GF-D8 (cell line): ENCODE measurements around the gene GLIS2.
"Not testable (repeated sequence)": the region's sequence is repeated elsewhere in the genome, so short reads cannot be mapped to it uniquely, and the experiment has no call there.

ENCODE experiments used
- DNase-seq: peaks from one replicate; lab custom pipeline; 2025; lab: John Stamatoyannopoulos, UW

GLIS2 gene

DNA sequence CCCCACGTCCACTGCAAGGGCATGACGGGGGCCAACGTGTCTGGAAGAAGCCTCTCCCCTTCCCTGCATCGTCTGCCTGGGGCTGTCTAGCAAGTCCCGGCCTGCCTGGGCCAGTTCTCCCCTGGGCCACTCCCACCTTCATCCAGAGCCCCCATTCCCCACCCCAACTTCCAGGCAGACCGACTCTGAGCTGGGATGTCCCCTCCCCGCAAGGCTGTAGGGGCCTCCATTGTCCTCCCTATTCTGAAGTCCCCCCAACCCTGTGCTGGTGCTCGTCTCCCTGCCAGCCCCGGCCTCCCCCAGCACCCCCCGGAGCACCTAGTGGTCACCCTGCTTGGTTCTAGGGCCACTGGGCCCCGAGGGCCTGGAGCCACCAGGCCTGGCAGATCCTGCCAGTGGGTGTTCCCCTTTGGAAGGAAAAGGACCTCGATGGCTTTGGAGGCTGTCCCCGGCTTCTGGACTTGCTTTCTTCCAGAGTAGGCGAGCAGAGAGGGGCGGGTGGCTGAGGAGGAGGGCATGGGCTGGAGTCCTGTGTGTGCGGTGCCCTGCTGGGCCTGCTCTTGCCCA, 4.8 kb downstream of the GLIS2 start:
- no peak for DNase-seq

DNA sequence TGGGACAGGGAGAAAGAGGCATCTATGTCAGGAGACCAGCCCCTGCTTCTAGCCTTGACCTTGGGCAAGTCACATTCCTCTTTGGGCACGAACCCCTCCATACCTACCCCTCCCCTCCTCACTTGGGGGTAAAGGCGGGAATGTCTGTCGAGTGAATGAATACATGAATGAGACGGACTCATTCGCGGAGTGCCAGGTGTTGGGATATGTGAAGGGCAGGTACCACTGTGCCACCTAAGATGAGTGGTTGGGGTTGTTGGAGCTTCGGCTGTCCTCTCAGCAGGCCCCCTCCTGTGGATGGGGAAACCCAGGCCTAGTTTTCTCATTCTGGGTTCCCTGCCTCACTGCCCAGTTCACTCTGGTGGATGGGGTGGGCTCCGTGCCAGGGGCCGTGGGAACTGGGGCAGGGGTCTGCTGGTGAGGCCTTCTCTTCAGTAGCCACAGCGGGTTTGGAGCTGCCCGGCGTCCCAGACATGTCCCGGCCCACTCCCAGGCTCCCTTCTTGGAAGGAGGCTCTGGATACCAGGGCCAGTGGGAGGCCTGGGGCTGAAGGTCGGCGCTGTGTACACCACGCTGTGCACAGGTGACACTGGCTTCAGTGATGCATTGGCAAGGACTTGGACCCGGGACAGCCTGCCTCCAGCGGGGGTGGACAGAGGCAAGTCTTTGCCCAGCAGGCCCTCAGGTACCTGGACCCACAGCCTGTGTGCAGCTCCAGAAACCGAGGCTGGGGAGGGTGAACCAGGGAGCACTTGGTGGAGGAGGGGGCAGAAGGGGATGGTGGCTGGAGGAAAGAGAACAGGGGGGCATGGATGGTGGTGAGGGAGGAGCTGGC, 5.6 kb downstream of the GLIS2 start:
- no peak for DNase-seq

DNA sequence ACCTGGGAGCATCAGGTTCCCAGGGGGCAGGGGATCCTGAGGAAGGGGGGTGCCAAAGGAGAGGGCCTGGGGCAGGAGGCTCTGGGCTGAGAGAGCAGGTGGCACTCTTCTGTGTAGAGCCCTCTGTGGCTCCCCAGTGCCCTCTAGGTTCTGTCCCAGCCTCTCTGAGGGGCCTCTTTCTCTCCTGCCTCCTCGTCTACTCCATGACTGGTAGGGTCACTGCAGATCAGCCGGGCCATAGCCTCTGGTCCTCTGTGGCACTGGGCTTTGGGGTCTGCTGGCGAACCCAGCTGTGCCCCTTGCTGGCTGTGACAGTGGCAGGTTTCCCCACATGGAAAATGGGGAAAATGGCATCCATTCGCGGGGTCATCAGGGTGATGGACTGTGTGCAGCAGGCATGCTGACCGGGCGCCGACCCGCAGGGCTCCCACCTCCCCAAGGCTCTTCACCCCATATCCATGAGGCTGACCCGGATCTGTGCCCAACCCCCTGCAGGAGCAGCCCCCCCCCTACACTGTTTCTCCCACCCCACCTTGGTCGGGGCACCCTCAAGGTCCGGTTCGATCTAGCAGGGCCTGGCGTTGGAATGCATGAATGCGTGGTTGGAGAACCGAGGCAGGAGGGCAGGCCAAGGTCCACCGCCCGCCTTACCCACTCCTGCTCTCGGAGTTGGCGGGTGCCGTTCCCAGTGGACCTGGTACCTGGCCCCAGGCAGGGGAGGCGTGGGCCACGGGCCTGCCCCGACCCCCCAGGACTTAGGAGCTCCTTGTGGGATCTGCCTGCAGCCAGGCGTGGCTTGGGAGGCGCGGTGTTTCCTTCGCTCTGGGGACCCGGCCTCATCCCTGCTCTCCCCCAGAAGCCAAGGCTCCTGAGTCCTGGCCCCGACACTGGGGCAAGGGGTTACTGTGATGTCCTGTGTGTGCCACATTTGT, 6.5 kb downstream of the GLIS2 start:
- no peak for DNase-seq

DNA sequence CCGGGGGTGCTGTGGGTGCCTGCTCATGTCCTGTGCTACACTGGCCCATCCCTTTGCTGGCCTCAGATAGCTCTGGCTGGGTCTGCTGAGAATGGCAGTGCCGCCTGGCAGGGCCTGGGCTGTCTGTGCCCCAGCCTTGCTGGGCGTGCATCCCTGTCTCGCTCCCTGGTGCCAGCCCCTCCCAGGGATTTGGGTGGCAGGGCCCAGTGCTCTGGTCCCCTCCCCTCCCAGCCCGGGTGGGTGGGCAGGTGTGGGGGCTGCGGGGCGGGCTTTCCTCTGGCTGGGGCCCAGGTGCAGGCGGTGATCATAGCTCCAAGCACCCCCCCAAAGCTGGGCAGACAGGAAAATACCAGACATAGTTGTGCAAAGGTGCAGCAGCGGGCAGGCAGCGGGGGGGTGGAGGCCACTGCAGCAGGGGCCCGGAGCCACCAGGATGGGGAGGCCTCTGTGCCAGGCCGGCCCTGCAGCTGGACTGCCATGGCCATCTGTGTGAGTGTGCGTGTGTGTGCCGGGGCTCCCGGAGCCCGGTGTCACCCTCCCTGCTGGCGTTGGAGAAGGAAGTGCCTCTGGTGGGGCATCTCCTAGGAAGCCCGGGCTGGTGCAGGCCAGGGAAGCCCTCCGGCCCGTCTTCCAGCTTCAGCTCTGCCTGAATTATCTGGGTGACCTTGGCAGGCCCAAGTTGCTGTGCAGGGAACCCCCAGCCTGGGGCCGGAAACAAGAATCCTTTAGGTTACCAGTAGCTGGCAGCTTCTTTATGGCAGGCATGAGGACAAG, 7.4 kb downstream of the GLIS2 start:
- DNase-seq, result no peak

DNA sequence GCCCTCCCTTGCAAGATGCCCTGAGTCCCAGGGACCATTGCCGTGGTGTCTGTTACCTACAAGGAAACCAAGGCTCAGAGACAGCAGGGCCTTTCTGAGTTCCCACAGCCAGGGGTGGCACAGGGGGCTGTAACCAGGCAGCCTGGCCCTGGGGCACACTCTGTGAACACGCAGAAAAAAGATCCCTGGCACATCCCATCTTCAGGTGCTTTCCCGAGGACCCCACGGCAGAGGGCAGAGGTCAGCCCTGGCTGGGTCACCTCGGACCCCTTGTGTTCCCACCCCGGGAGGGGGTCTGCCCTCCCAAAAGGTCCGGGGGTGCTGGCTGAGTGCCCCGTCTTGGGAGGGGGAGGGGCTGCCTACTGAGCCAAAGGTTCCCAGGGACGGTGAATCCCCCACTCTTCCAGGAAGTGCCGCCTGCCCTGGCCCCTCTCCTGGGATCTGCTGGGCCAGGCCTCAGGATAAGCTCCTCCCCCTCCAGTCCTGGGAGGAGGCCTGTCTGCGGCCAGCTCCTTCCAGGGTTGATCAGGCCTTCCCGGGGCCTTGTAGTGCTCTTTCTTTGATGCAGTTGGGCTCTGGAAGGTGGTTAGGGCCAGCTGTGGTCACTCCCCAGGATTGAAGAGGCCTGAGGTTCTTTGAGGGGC, 8.1 kb downstream of the GLIS2 start:
- DNase-seq, result no peak

DNA sequence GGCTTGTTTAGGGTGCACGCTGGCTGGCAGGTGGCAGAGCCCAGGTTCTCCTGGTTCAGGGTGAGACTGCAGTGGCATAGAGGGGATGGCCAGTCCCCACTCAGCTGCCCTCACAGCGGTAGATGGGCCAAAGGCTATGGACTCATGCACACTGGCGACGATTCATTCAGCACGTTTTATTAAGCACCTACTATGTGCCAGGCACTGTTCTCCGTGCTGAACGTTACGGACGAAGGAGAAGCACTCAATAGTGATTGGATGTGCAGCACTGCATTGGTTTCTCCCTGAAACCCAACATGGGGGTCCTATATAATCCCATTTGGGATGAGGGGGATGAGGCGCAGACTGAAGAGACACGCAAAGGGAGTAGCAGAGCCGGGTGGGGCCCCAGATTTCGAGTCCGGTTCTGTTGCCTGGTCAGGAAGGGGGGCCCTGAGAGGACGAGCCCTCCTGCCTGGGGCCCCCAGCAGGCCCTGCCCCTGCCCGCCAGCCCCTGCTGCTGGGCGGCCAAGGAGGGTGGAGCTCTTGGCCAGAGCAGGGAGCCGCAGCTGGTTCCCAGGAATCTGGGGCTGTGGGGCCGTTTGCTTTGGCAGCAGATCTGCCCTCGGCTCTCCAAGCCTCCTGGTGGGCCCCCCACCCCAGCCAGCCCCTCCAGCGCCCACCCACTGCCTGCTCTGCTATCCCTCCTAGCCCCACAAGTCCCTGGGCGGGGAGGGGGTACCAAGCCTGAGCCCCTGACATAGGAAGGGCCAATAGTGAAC, 8.8 kb downstream of the GLIS2 start:
- DNase-seq, result no peak

DNA sequence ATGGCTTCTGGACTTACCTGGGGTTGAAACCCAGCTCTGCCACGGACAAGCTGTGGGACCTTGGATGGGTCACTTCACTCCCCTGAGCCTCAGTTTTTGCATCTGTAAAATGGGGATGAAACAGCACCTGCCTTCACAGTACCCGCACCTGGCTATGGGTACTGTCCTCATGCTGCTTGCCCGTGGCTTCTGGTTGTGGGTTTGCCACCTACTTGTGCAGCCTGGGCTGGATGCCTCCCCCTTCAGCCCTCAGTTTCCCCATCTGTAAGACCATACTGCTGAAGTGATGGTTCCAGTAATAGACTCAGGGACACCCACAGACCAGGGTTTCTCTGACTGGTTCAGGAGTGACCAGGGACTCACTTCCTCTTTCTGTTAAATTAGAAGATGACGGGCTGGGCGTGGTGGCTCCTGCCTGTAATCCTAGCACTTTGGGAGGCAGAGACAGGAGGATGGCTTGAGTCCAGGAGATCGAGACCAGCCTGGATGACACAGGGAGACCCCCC, 9.4 kb downstream of the GLIS2 start:
- DNase-seq, result no peak

DNA sequence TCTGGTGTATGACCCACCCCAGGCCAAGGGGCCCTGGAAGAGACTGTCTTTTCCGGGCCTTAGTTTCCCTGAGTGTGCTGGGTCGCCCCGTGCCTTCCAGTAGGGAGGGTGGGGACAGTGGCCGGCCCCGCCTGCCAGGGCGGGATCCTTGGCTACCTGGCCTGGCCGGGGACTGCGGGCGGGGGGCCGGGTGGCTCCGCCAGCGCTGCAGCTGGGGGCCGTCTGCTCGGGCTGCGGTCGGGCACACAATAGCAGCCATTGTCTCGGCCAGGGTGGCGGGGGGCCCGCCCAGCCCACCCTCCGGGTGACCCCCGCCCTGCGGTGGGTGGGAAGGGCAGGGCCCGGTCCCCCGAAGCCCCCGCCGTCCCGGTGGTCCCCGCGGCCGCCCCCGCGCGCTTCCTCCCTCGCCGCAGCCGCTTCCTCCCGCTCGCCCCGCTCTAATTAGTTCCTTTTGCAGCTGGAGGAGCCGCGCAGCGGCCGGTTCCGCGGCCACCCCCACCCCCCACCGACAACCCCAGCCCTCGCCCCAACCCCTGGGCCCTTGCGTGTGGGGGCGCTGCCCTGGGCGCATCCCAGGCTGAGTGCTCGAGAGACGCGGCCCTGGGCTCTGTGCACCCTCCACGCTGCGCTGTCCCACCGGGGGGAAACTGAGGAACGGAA, 11.6 kb downstream of the GLIS2 start:
- no peak for DNase-seq

DNA sequence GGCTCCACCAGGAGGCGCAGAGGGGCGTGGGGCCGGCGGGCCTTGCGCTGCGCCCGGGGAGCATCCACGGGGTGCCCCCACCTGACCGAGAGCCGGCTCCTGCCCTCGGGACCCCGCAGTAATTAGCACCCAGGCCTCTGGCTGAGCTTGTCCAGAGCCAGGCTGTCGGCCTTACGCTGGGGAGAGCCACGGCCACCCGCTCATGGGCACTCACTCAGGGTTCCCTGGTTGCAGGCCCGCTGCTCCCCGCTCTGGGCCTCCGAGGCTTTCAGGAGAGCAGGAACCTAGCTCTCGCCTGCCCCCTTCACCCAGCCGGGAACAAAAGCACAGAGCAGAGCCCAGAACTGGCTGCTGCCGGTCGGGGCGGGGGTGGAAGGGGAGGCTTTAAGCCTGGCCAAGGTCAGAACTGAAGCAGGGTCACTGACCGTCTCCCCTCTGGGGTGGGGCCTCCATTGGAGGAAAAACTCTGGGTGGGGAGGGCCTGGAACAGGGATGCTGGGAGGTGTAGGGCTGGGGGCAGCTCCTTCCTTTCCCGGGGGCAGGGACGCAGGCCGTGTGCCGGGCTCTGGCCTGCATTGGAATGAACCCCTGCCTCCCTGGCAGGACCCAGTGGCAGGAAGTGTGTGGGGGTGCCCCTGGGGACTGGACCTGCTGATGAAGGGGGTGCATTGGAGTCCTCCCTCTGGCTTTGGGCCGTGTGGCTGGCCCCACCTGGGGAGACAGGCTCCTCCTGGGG, 12.3 kb downstream of the GLIS2 start:
- peak; percentile 23 for DNase-seq

DNA sequence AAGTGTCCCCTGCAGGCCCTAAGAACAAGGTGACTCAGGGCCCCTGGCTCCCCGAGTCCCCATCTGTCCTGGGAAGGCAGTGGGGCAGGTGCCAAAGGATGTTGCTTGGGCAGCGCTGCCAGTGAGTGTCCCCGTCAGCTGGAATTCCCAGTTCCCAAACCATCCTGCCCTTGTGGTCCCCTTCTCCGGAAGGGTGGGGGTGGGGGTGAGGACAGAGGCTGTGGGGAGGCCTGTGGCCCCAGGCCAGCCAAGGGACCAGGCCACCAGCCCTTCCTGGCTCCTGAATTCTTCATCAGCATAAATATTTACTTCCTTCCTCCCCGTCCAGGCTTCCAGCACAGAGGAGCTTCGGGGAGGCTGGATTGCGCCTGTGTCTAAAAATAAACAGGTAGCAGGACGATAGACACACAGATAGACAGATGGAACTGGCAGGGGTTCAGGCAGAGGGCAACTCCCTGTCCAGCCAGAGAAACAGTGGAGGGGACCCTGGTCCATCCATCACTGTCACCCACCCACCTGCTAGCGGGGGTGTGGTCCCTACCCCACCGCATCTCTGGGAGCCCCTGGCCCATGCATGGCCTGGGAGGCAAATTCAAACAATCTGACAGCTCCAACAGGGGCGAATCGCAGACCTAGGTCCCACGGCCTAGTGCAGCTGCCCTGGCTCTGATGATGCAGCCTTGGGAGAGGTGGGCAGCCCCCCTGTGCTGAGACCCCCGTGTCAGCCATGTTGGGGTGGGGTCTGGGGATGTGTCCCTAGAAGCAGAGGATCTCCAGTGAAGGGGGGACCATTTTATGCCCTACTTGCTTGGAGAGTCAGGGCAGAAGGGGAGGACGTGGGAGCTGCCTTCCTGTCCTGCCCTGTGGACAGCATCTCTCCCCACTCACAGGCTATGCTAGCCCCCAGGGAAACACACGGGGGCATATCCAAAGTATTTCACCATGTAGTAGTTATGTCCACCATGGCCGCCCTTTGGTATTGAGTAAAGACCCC, 13.2 kb downstream of the GLIS2 start:
- DNase-seq, result no peak

DNA sequence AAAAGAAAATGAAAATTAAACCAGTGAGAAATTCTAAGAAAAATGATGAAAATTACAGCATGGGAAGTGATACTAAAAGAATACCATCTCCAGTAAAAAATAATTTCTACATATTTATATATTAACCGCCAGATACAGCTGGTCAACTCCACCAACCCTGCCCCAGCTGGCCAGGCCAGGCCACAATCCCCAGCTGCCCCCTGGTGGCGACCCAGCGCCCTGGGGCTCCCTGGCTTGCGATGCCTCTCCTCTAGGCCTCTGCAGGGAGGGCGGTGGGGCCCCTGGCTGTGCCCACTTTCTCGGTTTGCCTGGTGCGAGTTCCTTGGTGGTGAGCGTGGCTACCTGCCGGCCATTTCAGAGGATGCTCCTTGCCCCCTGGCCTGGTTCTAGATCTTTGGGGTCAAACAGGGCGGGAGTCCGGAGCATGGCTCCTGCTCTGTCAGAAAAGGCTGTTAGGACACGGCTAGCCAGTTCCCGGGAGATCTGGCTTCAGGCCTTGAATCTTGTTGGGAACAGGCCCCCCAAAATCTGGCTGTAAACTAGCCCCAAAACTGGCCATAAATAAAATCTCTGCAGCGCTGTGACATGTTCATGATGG, 14.5 kb downstream of the GLIS2 start:
- no peak for DNase-seq

DNA sequence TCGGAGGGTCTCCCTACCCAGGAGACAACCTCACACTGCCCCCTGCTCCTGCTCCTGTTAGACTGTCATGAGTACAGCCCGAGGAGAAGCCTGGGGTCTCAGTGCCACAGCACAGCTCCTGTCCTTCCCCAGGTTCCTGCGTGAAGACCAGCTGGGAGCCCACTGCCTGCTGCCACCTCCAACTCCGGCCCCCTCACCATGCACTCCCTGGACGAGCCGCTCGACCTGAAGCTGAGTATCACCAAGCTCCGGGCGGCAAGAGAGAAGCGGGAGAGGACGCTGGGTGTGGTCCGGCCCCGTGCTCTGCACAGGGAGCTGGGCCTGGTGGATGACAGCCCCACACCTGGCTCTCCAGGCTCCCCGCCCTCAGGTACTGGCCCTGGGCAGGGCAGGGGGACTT, 16.2 kb downstream of the GLIS2 start:
- DNase-seq, result no peak

DNA sequence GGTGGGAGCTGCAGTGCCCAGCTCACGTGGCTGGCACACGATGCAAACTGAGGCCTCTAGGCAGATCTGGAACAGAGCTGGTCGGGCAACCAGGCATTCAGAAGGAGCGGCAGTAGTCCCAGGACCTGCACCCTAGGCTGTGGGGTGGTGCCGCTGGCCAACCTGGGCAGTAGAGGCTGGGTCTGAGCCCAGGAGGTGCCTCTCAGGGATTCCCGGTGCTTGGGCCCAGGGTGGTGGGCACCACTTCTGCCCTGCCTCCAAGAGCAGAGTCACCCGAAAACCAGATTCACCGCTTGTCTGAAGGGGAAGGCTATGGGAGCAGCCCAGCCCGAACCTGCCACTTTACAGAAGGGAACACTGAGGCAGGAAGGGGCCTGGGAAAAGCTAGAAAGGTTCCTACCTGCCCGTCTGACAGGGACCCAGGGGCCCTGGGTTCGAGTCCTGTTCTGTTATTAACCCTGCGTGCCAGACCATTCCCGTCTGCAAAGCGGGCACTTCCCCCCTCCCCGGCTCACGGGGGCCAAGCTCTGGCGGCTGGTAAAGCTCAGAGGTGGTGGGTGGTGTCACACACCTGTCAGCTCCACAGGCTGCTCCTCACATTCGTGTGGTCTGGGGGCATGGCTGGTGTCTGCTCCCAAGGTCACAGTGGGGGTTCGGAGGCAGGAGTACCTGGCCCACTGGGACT, 16.9 kb downstream of the GLIS2 start:
- no peak for DNase-seq

DNA sequence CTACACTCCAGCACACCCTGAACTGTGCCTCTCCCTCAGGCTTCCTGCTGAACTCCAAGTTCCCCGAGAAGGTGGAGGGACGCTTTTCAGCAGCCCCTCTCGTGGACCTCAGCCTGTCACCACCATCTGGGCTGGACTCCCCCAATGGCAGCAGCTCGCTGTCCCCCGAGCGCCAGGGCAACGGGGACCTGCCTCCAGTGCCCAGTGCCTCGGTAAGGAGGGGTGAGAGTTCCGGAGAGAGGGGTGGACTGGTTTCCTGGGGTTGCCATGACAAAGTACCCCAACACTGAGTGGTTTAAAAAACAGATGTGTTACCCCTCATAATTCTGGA, 17.4 kb downstream of the GLIS2 start:
- no peak for DNase-seq

DNA sequence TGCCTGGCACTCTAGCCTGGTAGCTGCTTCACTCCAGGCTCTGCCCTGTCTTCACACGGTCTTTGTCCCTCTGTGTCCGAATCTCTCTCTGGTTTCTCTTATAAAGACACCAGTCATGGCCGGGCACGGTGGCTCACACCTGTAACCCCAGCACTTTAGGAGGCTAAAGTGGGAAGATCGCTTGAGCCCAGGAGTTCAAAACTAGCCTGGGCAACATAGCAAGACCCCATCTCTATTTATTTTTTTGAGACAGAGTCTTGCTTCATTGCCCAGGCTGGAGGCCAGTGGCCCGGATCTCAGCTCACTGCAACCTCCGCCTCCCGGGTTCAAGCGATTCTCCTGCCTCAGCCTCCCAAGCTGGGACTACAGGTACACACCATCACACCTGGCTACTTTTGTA, 17.8 kb downstream of the GLIS2 start:
- not testable (repeated sequence) for DNase-seq

DNA sequence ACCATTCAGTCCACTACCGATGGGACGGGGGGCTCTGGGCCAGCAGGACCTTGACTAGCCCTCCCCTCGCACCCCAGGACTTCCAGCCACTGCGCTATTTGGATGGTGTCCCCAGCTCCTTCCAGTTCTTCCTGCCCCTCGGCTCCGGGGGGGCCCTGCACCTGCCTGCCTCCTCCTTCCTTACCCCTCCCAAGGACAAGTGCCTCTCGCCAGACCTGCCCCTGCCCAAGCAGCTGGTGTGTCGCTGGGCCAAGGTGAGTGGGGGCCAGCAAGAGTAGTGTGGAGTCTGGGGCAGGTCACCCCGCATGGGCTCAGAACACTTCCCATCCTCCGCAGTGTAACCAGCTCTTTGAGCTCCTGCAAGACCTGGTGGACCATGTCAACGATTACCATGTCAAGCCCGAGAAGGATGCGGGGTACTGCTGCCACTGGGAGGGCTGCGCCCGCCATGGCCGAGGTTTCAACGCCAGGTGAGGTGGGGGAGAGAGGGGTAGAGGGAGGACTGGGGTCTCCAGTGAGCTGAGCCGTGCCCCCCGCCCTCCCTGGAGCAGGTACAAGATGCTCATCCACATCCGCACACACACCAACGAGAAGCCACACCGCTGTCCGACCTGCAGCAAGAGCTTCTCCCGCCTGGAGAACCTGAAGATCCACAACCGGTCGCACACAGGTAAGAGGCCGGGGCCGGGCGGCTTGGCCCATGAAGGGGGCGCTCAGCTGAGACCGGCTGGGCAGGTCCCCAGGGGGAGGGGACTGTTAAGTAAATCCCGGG, 19.0 kb downstream of the GLIS2 start:
- DNase-seq, result no peak
